ENCODE results near the gene WWOX. TPM values are rescaled to one million over a fixed set of nuclear protein-coding genes. Genes with fewer than 3 reads are reported as not detected.
"Not testable (repeated sequence)": the region's sequence is repeated elsewhere in the genome, so short reads cannot be mapped to it uniquely, and the experiment has no call there.

The WWOX gene
- total RNA-seq: 10 to 100 TPM; 21.0 to 29.8 (median 27.0) TPM
- total RNA-seq (2013): 32.1 TPM

- ATAC-seq: peak; percentile 93 to 98 (median 94)
- no peak for TF ChIP-seq CTCF (IDR thresholded peaks at IDR 0.05)
- Histone ChIP-seq H3K4me1 (ENCODE audit: control insufficient read depth, insufficient read depth, low read length) (peaks cover 11% of the 10 kb centered on the region), H3K4me3 (ENCODE audit: low read length) (peak within 1 kb of the TSS; percentile 80), H3K9me3 (ENCODE audit: control insufficient read depth, insufficient read depth, low read length) (no peaks in the 10 kb centered on the region), H3K36me3 (ENCODE audit: control insufficient read depth, insufficient read depth, low read length) (no peaks in the 10 kb centered on the region), H3K27me3 (ENCODE audit: control insufficient read depth, insufficient read depth, low read length) (no peaks in the 10 kb centered on the region), H3K27ac (ENCODE audit: low read length) (peak within 1 kb of the TSS; percentile 86)
- DNase-seq: peak; percentile 92 to 98
- H3K9me3 Mint-ChIP-seq: no peaks in the 10 kb centered on the region
- peaks cover 8 to 12% of the 10 kb centered on the region in 2 donors for H3K27me3 Mint-ChIP-seq (ENCODE audit: low read depth in 2 of 2)
- intact Hi-C loops (cut with micrococcal nuclease): loop anchor here (5.0 kb wide), 2 partner anchors 422 to 887 kb away; no protein-coding TSS in a partner anchor
- H3K27ac Mint-ChIP-seq: peak within 1 kb of the TSS; percentile 93
- H3K36me3 Mint-ChIP-seq: no peaks in the 10 kb centered on the region
- peaks cover 12 to 26% of the 10 kb centered on the region in 2 donors for H3K4me1 Mint-ChIP-seq
- peak within 1 kb of the TSS; percentile 95 for H3K4me3 Mint-ChIP-seq
- WGBS (ENCODE audit: insufficient coverage): under 1% methylated on average over 84 of the region's 84 CpGs
These were observed at the start of gene WWOX for GRCh38 chr16:78099271-78100111. WWOX (plus strand) TSS chr16:78099654.

- Histone ChIP-seq H3K4me1 (ENCODE audit: control insufficient read depth, insufficient read depth, low read length) (no peaks in the 10 kb centered on the region), H3K27me3 (ENCODE audit: control insufficient read depth, insufficient read depth, low read length) (no peaks in the 10 kb centered on the region), H3K27ac (ENCODE audit: low read length) (no peak overlapping the region), H3K4me3 (ENCODE audit: low read length) (no peak overlapping the region), H3K36me3 (ENCODE audit: control insufficient read depth, insufficient read depth, low read length) (no peaks in the 10 kb centered on the region), H3K9me3 (ENCODE audit: control insufficient read depth, insufficient read depth, low read length) (no peaks in the 10 kb centered on the region)
- Mint-ChIP-seq H3K27ac (no peak overlapping the region), H3K4me3 (no peak overlapping the region), H3K36me3 (no peaks in the 10 kb centered on the region), H3K27me3 (ENCODE audit: low read depth in 2 of 2) (peaks cover 13 to 30% of the 10 kb centered on the region in 2 donors), H3K4me1 (no peaks in the 10 kb centered on the region), H3K9me3 (no peaks in the 10 kb centered on the region)
- intact Hi-C loops (cut with micrococcal nuclease): no loop called here
- no peak for TF ChIP-seq CTCF (IDR thresholded peaks at IDR 0.05)
- WGBS (ENCODE audit: insufficient coverage): 97% methylated on average over 2 of the region's 2 CpGs
- ATAC-seq (no peak), DNase-seq (no peak)
These were observed 48.6 kb upstream of the WWOX start for GRCh38 chr16:78050734-78051400.

GRCh38 chr16:78057803-78058564 is 41.5 kb upstream of the WWOX start:
- Mint-ChIP-seq H3K4me3 (no peak overlapping the region), H3K36me3 (no peaks in the 10 kb centered on the region), H3K27ac (no peak overlapping the region), H3K9me3 (no peaks in the 10 kb centered on the region), H3K27me3 (ENCODE audit: low read depth in 2 of 2) (peaks cover 14 to 21% of the 10 kb centered on the region in 2 donors), H3K4me1 (no peaks in the 10 kb centered on the region)
- Histone ChIP-seq H3K27ac (ENCODE audit: low read length) (no peak overlapping the region), H3K27me3 (ENCODE audit: control insufficient read depth, insufficient read depth, low read length) (no peaks in the 10 kb centered on the region), H3K4me1 (ENCODE audit: control insufficient read depth, insufficient read depth, low read length) (no peaks in the 10 kb centered on the region), H3K9me3 (ENCODE audit: control insufficient read depth, insufficient read depth, low read length) (no peaks in the 10 kb centered on the region), H3K4me3 (ENCODE audit: low read length) (no peak overlapping the region), H3K36me3 (ENCODE audit: control insufficient read depth, insufficient read depth, low read length) (no peaks in the 10 kb centered on the region)
- 78% methylated on average over 9 of the region's 9 CpGs for WGBS (ENCODE audit: insufficient coverage)
- intact Hi-C loops (cut with micrococcal nuclease): no loop called here
- no peak for TF ChIP-seq CTCF (IDR thresholded peaks at IDR 0.05)
- ATAC-seq: no peak
- DNase-seq: no peak

- H3K9me3 ChIP-seq (ENCODE audit: control insufficient read depth, insufficient read depth, low read length); H3K4me3 ChIP-seq (ENCODE audit: low read length); intact Hi-C loops (cut with micrococcal nuclease); DNase-seq; H3K36me3 Mint-ChIP-seq; H3K9me3 Mint-ChIP-seq; H3K27ac Mint-ChIP-seq; H3K4me1 ChIP-seq (ENCODE audit: control insufficient read depth, insufficient read depth, low read length); H3K4me3 Mint-ChIP-seq; ATAC-seq; H3K27me3 ChIP-seq (ENCODE audit: control insufficient read depth, insufficient read depth, low read length); H3K4me1 Mint-ChIP-seq; H3K27ac ChIP-seq (ENCODE audit: low read length); H3K36me3 ChIP-seq (ENCODE audit: control insufficient read depth, insufficient read depth, low read length): not testable (repeated sequence)
- WGBS (ENCODE audit: insufficient coverage): 85% methylated on average over 25 of the region's 25 CpGs
- peaks cover 8 to 20% of the 10 kb centered on the region in 2 donors for H3K27me3 Mint-ChIP-seq (ENCODE audit: low read depth in 2 of 2)
These were observed 39.6 kb upstream of the WWOX start for GRCh38 chr16:78059806-78060205.

Measured in natural killer cell (primary cell).